Measurements from ENCODE around the gene PSMG4. TPM values are rescaled to one million over a fixed set of nuclear protein-coding genes. Genes with fewer than 3 reads are reported as not detected.

PSMG4 gene
- total and polyA plus RNA-seq, 9 of the 15 experiments (the other 6 are each of a cell fraction or from before 2014, with no cell fraction given), result 12.9 to 185 (median 52.0) TPM

- peak; percentile 97 for TF ChIP-seq ARID4B (CRISPR knock-in tag; IDR thresholded peaks at IDR 0.05)
- no peak for TF ChIP-seq SMARCA4 (IDR thresholded peaks at IDR 0.05)
- TF ChIP-seq CEBPG (CRISPR knock-in tag; IDR thresholded peaks at IDR 0.05), result peak; percentile 27; the same call in 1 of the 2 replicates
- TF ChIP-seq CEBPG (tag; conservative IDR thresholded peaks at IDR 0.05 in 1 of 2, IDR thresholded peaks at IDR 0.05 in 1 of 2), result no peak
- peak; percentile 96 for TF ChIP-seq EP400 (IDR thresholded peaks at IDR 0.05)
- TF ChIP-seq SUPT5H (IDR thresholded peaks at IDR 0.05), result peak; percentile 83
- 0 out of 2 replicates have a peak, but pooled peaks have one; percentile 10 for TF ChIP-seq NFE2 (IDR thresholded peaks at IDR 0.05; ENCODE audit: low read depth)
- no peak; the same call in 1 of the 2 replicates for TF ChIP-seq MITF (IDR thresholded peaks at IDR 0.05)
- no peak for TF ChIP-seq ATF2 (CRISPR knock-in tag; IDR thresholded peaks at IDR 0.05)
- TF ChIP-seq CREB5 (CRISPR knock-in tag; IDR thresholded peaks at IDR 0.05), result no peak
- no peak for TF ChIP-seq ZNF280A (IDR thresholded peaks at IDR 0.05; ENCODE audit: low read depth, partially characterized antibody)
- peak; percentile 68 for TF ChIP-seq ZNF592 (IDR thresholded peaks at IDR 0.05)
Measured at GRCh38 chr6:3258720-3259490, at the start of gene PSMG4 (continued).
